ENCODE data around the gene C16orf54.

- TF ChIP-seq CTCF (IDR thresholded peaks at IDR 0.05), result no peak
- no peak for TF ChIP-seq POLR2A (IDR thresholded peaks at IDR 0.05)
- TF ChIP-seq POLR2AphosphoS5 (IDR thresholded peaks at IDR 0.05), result no peak
Measured at GRCh38 chr16:29694384-29695195, 51.2 kb downstream of the C16orf54 start.
